Measurements from ENCODE around the gene CCR2.

CCR2 gene

DNA sequence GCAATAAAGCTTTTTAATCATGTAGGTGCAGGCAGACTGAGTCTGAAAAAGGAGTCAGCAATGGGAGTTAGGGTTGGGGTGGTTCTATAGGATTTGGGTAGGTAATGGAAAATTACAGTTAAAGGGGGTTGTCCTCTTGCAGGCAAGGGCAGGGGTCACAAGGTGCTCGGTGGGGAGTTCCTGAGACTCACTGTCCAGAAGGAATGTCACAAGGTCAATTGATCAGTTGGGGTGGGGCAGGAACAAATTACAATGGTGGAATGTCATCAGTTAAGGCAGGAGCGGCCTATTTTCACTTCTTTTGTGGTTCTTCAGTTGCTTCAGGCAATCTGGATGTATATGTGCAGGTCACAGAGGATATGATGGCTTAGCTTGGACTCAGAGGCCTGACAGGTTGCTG, 39.1 kb downstream of the CCR2 start:
- H3K4me1 Mint-ChIP-seq, result no peaks in the 10 kb centered on the region
- H3K27ac Mint-ChIP-seq, result no peak overlapping the region
- peaks cover 4% of the 10 kb centered on the region for H3K9me3 Mint-ChIP-seq
- no peak overlapping the region for H3K4me3 Mint-ChIP-seq
- TF ChIP-seq CTCF (IDR thresholded peaks at IDR 0.05; ENCODE audit: unreplicated experiment in 3 of 3), result no peak
- peaks cover 48% of the 10 kb centered on the region for H3K27me3 Mint-ChIP-seq (ENCODE audit: low read depth)
- no peaks in the 10 kb centered on the region for H3K36me3 Mint-ChIP-seq (ENCODE audit: low read depth)

GRCh38 chr3:46393554-46394434, 39.9 kb downstream of the CCR2 start:
- TF ChIP-seq CTCF (IDR thresholded peaks at IDR 0.05; ENCODE audit: unreplicated experiment in 3 of 3), result no peak
- peaks cover 49% of the 10 kb centered on the region for H3K27me3 Mint-ChIP-seq (ENCODE audit: low read depth)
- no peaks in the 10 kb centered on the region for H3K36me3 Mint-ChIP-seq (ENCODE audit: low read depth)
- no peak overlapping the region for H3K4me3 Mint-ChIP-seq
- H3K4me1 Mint-ChIP-seq, result no peaks in the 10 kb centered on the region
- peaks cover 4% of the 10 kb centered on the region for H3K9me3 Mint-ChIP-seq
- no peak overlapping the region for H3K27ac Mint-ChIP-seq

DNA sequence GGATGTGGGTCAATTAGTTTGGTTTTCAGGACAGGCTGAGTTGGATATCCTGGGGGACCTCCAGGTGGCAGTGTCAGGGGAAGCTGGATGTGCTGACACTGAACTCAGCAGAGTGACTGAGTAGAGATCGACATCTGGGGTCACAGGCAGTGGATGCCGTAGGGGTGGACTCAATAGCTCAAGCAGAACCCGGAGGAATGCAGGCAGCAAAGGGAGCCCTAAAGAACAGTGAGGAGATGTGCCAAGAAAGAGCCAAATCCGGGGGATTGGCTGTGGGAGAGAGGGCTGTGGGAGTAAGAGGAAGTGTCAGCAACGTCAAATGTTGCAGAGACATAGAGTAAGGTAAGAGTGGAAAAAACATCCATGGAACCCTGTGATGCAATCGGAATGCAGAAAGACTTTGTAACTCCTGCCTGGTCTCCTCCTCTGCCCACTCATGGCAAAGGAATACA, 41.3 kb downstream of the CCR2 start:
- Mint-ChIP-seq H3K27me3 (ENCODE audit: low read depth) (peaks cover 49% of the 10 kb centered on the region), H3K36me3 (ENCODE audit: low read depth) (no peaks in the 10 kb centered on the region), H3K4me1 (no peaks in the 10 kb centered on the region), H3K27ac (no peak overlapping the region), H3K4me3 (no peak overlapping the region), H3K9me3 (peaks cover 4% of the 10 kb centered on the region)
- no peak for TF ChIP-seq CTCF (IDR thresholded peaks at IDR 0.05; ENCODE audit: unreplicated experiment in 3 of 3)

DNA sequence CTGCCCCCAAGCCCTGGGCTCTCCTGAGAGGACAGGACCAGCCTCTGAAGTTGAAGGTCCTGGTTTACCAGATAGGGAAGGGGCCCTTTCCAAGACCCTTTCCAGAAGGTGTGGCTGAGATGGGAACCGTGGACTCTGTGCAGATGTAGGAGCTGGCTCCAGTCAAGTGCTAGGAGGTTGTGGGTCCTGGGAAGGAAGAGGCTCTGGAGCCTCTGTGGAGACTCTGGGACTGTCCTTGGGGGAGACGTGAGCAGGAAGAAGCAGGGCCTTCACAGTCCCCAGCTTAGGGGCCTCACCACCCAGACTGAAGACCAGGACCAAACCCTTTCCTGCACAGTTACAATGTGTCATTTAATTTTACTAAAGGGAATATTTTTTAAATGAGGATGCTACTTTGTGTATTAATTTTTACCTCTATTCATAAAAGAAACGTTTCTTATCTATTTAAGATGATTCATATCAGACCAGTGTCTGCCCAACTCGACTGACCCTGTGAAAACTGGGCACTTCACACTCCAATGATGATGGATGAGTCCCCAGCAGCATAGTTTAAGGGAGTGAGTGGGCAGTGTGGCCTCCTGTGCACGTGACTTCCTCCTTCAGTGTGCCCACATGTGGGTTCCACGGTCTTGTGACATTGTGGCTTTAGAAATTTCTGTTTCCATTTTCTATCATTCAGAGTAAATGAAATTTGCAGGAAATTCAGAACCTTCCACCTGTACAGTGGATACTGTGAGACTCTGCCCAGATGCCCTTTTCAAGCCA, 42.0 kb downstream of the CCR2 start:
- no peak for TF ChIP-seq CTCF (IDR thresholded peaks at IDR 0.05; ENCODE audit: unreplicated experiment in 3 of 3)
- no peaks in the 10 kb centered on the region for H3K36me3 Mint-ChIP-seq (ENCODE audit: low read depth)
- no peaks in the 10 kb centered on the region for H3K4me1 Mint-ChIP-seq
- no peak overlapping the region for H3K4me3 Mint-ChIP-seq
- peaks cover 4% of the 10 kb centered on the region for H3K9me3 Mint-ChIP-seq
- H3K27ac Mint-ChIP-seq, result no peak overlapping the region
- H3K27me3 Mint-ChIP-seq (ENCODE audit: low read depth), result peaks cover 49% of the 10 kb centered on the region

GRCh38 chr3:46397111-46397510, 43.2 kb downstream of the CCR2 start:
- no peak overlapping the region for H3K4me3 Mint-ChIP-seq
- peaks cover 48% of the 10 kb centered on the region for H3K27me3 Mint-ChIP-seq (ENCODE audit: low read depth)
- no peaks in the 10 kb centered on the region for H3K4me1 Mint-ChIP-seq
- H3K36me3 Mint-ChIP-seq (ENCODE audit: low read depth), result no peaks in the 10 kb centered on the region
- no peak for TF ChIP-seq CTCF (IDR thresholded peaks at IDR 0.05; ENCODE audit: unreplicated experiment in 3 of 3)
- peaks cover 4% of the 10 kb centered on the region for H3K9me3 Mint-ChIP-seq
- no peak overlapping the region for H3K27ac Mint-ChIP-seq
